NCI-H2081 treated with DMSO at 0.1 percent for 48 hours (cell line): Measurements from ENCODE around the gene ZNRF2.
"Not testable (repeated sequence)": the region's sequence is repeated elsewhere in the genome, so short reads cannot be mapped to it uniquely, and the experiment has no call there.

ENCODE experiments used
- DNase-seq: peaks from one replicate; lab custom pipeline; 2025; lab: John Stamatoyannopoulos, UW

ZNRF2 gene

GRCh38 chr7:30363778-30364563 is 79.6 kb downstream of the ZNRF2 start:
- DNase-seq: no peak

GRCh38 chr7:30364773-30365172 is 80.4 kb downstream of the ZNRF2 start:
- DNase-seq: no peak

GRCh38 chr7:30365621-30366020 is 81.2 kb downstream of the ZNRF2 start:
- no peak for DNase-seq

GRCh38 chr7:30366606-30367005 is 82.2 kb downstream of the ZNRF2 start:
- no peak for DNase-seq

GRCh38 chr7:30367561-30367960 is 83.2 kb downstream of the ZNRF2 start:
- DNase-seq: no peak

- no peak for DNase-seq
Measured at GRCh38 chr7:30369879-30370278, 85.5 kb downstream of the ZNRF2 start.

GRCh38 chr7:30371321-30371720 is 86.9 kb downstream of the ZNRF2 start:
- DNase-seq: no peak

GRCh38 chr7:30378275-30378674 is 93.9 kb downstream of the ZNRF2 start:
- DNase-seq: no peak

GRCh38 chr7:30379131-30379530 is 94.7 kb downstream of the ZNRF2 start:
- DNase-seq: no peak

- DNase-seq: no peak
Measured at GRCh38 chr7:30379741-30380140, 95.3 kb downstream of the ZNRF2 start.

GRCh38 chr7:30380294-30380693 is 95.9 kb downstream of the ZNRF2 start:
- no peak for DNase-seq

GRCh38 chr7:30380824-30381223 is 96.4 kb downstream of the ZNRF2 start:
- DNase-seq: not testable (repeated sequence)

- no peak for DNase-seq
Measured at GRCh38 chr7:30382607-30383006, 98.2 kb downstream of the ZNRF2 start.

GRCh38 chr7:30389791-30390190 is 105.4 kb downstream of the ZNRF2 start:
- no peak for DNase-seq

GRCh38 chr7:30390736-30391636 is 106.6 kb downstream of the ZNRF2 start:
- no peak for DNase-seq

GRCh38 chr7:30391806-30392205 is 107.4 kb downstream of the ZNRF2 start:
- no peak for DNase-seq

GRCh38 chr7:30395676-30396075 is 111.3 kb downstream of the ZNRF2 start:
- DNase-seq: no peak

- DNase-seq: no peak
Measured at GRCh38 chr7:30396389-30396788, 112.0 kb downstream of the ZNRF2 start.

- no peak for DNase-seq
Measured at GRCh38 chr7:30403477-30403876, 119.1 kb downstream of the ZNRF2 start.

GRCh38 chr7:30405179-30405578 is 120.8 kb downstream of the ZNRF2 start:
- no peak for DNase-seq

GRCh38 chr7:30406664-30407425 is 122.4 kb downstream of the ZNRF2 start:
- no peak for DNase-seq

GRCh38 chr7:30411173-30411572 is 126.8 kb downstream of the ZNRF2 start:
- no peak for DNase-seq
